ENCODE data around the gene THSD8. TPM values are rescaled to one million over a fixed set of nuclear protein-coding genes. Genes with fewer than 3 reads are reported as not detected.

THSD8 gene
- not detected in 2 replicates for total RNA-seq

GRCh38 chr19:12801466-12802266 is at the start of gene THSD8, which contains the start of gene PRDX2:
Gene THSD8, plus strand, starts transcription at chr19:12802069. Its CDS starts 3 bp downstream, at chr19:12802072.
Gene PRDX2, minus strand, starts transcription at chr19:12801800. Its CDS starts 539 bp downstream, at chr19:12801261.
- DNase-seq (ENCODE audit: low read depth): peak; percentile 68
- peak within 1 kb of the TSS; percentile 84 for H3K4me3 ChIP-seq (ENCODE audit: low read depth, low read length)

GRCh38 chr19:12754465-12755196 is 47.2 kb upstream of the THSD8 start:
- TF ChIP-seq, protein P1, sequence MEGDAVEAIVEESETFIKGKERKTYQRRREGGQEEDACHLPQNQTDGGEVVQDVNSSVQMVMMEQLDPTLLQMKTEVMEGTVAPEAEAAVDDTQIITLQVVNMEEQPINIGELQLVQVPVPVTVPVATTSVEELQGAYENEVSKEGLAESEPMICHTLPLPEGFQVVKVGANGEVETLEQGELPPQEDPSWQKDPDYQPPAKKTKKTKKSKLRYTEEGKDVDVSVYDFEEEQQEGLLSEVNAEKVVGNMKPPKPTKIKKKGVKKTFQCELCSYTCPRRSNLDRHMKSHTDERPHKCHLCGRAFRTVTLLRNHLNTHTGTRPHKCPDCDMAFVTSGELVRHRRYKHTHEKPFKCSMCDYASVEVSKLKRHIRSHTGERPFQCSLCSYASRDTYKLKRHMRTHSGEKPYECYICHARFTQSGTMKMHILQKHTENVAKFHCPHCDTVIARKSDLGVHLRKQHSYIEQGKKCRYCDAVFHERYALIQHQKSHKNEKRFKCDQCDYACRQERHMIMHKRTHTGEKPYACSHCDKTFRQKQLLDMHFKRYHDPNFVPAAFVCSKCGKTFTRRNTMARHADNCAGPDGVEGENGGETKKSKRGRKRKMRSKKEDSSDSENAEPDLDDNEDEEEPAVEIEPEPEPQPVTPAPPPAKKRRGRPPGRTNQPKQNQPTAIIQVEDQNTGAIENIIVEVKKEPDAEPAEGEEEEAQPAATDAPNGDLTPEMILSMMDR (IDR thresholded peaks at IDR 0.05; ENCODE audit: insufficient read depth, low read depth, low read length): no peak
- DNase-seq (ENCODE audit: low read depth): no peak
- H3K4me3 ChIP-seq (ENCODE audit: low read depth, low read length): no peak overlapping the region

More at GRCh38 chr19:12801466-12802266, at the start of gene THSD8, which contains the start of gene PRDX2:
- TF ChIP-seq, protein P1 (IDR thresholded peaks at IDR 0.05; ENCODE audit: insufficient read depth, low read depth, low read length): no peak

DNA sequence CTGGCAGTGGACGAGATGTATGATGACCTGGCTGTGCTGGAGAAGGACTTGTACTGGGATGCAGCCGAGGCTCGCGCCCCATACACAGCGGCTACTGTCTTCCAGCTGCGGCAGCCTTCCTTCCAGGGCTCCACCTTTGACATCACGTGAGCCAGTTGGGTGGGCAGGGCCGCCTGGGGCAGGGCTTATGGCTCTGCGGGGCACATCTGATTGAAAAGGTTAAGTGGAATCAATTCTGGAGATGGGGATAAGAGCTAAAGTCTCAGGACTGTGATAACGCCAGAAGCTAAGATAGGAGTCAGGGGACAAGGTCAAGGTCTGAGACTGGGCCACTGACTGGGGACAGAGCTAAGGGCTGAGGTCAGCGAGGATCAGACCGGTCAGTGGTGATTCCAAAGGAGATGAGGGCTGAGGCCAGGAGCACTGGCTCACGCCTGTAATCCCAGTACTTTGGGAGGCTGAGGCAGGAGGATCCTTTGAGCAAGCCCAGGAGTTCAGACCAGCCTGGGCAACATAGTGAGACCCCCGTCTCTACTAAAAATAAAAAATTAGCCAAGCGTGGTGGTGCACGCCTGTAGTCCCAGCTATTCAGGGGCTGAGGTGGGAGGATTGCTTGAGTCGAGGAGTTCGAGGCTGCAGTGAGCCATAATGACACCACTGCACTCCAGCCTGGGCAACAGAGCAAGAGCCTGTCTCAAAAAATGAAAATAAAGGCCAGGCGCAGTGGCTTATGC is 45.6 kb upstream of the THSD8 start:
- no peak overlapping the region for H3K4me3 ChIP-seq (ENCODE audit: low read depth, low read length)
- TF ChIP-seq, protein P1 (IDR thresholded peaks at IDR 0.05; ENCODE audit: insufficient read depth, low read depth, low read length): no peak
- DNase-seq (ENCODE audit: low read depth): no peak

- H3K4me3 ChIP-seq (ENCODE audit: low read depth, low read length): peak overlapping the region; percentile 52
- TF ChIP-seq, protein P1 (IDR thresholded peaks at IDR 0.05; ENCODE audit: insufficient read depth, low read depth, low read length): peak; percentile 90
- DNase-seq (ENCODE audit: low read depth): peak; percentile 76
Observed at GRCh38 chr19:12757544-12758274, 44.2 kb upstream of the THSD8 start.

DNA sequence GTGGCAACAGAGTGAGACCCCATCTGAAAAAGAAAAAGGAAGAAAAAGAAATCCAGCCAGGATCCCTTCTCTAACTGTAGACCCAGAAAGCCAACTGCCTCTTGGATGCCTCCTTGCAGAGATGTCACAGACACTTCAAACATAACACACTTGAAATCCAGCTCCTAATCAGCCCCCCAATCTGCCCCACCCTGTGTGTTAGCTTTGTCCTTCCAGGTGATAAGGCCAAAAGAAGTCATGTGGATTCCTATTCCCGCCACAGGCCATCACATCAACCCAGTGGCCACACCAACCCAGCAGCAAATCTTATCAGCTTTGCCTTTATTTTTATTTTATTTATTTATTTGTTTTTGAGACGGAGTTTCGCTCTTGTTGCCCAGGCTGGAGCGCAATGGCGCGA is 42.2 kb upstream of the THSD8 start:
- H3K4me3 ChIP-seq (ENCODE audit: low read depth, low read length): no peak overlapping the region
- TF ChIP-seq, protein P1 (IDR thresholded peaks at IDR 0.05; ENCODE audit: insufficient read depth, low read depth, low read length): no peak
- DNase-seq (ENCODE audit: low read depth): no peak

DNA sequence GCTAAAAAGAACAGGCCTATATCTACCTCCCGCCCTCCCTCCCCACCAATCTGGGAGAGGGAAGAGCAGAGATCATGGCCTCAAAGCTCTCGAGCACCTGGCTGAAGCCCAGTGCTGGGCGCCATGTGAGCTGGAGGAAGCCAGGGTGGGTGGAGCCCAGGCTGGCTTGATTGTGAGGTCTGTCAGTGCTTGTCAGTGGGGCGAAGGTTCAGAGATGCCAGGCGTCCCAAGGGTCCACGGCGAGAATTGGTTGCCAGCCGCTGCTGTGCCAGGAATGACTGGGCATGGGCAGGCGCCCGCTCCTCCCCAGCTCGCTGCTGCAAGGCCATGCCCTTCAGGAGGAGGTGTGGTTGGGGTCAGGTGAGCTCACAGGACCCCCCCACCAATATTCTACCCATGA is 38.8 kb upstream of the THSD8 start:
- H3K4me3 ChIP-seq (ENCODE audit: low read depth, low read length): no peak overlapping the region
- DNase-seq (ENCODE audit: low read depth): no peak
- TF ChIP-seq, protein P1 (IDR thresholded peaks at IDR 0.05; ENCODE audit: insufficient read depth, low read depth, low read length): no peak

All from fibroblast of villous mesenchyme (primary cell).